NCI-H69 (cell line): Measurements from ENCODE around the gene PGM2L1.
"Not testable (repeated sequence)": the region's sequence is repeated elsewhere in the genome, so short reads cannot be mapped to it uniquely, and the experiment has no call there.

Source experiments
- DNase-seq: peaks from one replicate; lab custom pipeline; 2025; lab: John Stamatoyannopoulos, UW

Gene PGM2L1

DNA sequence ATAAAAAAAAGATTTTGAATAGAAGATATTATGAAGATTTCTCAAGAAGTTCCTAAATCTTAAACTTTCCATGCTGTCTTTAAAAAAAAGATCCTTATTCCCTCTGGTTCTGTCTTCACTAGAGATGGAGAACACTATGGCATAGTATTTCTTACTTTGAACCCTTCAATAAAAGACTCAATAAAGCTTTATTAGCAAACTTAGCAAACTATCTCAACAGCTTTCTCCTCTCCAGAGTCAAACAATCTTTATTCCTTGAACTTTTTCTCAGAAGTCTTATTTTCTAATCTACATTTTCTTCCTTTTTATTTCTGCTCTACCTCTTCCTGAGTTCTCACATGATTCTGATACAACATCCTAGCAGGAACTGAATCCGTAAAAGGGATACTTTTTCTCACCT is 65.0 kb downstream of the PGM2L1 start:
- DNase-seq: no peak

- DNase-seq: no peak
Observed at GRCh38 chr11:74332291-74332690, 65.9 kb downstream of the PGM2L1 start.

GRCh38 chr11:74331000-74331399 is 67.2 kb downstream of the PGM2L1 start:
- not testable (repeated sequence) for DNase-seq

DNA sequence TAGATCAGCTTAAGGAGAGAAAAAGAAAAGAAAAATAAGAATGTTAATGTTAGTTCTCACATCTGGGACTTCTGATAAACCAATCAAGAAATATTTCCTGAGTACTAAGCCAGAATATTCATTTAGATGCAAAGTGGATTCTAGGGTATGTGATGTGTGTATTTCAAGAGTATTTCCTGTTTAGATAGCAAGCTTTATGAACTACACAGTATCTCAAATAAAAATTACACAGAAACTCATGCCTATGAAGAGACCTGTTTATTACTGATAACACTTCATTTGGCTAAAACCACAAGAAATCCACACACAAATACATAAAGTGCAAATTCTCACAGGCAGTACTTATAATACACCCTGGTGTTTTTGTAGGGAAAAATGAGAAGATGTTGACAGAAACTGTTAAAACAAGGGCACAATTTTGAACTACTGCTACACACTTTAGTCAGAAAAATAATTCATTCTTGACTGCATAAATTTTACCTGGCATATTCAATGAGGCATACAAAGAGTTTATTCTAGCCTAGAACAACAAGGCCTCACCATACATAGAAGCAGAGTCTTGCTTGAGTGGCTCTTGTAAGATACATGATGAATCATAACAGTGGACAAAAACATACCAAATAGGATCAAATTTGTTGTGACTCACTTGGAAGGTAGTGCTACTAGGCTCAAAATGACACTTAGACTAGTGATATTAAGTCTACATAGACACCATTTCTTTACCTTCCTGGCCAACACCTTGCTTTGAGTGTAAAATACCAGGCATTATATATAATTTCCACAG is 68.0 kb downstream of the PGM2L1 start:
- no peak for DNase-seq

DNA sequence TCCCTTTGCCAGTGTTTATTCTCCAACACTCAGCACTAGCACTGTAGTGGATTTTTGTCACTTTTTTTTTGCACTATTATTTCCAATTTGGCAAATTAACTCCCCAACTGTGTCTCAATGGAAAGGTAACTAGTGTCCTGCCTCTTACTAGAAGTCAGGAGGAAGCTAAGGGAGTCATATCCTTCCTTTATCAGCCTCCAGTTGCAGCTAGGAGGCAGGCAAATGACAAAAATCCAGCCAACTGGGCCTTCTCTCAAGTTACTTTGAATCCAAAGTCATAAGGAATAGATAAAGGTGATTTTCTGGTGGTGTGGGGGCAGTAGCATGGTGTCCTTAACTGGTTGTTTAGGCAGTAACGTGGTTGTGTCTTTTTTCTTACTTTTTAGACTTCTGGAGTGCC is 71.2 kb downstream of the PGM2L1 start:
- DNase-seq: no peak

GRCh38 chr11:74326665-74327064 is 71.6 kb downstream of the PGM2L1 start:
- no peak for DNase-seq

DNA sequence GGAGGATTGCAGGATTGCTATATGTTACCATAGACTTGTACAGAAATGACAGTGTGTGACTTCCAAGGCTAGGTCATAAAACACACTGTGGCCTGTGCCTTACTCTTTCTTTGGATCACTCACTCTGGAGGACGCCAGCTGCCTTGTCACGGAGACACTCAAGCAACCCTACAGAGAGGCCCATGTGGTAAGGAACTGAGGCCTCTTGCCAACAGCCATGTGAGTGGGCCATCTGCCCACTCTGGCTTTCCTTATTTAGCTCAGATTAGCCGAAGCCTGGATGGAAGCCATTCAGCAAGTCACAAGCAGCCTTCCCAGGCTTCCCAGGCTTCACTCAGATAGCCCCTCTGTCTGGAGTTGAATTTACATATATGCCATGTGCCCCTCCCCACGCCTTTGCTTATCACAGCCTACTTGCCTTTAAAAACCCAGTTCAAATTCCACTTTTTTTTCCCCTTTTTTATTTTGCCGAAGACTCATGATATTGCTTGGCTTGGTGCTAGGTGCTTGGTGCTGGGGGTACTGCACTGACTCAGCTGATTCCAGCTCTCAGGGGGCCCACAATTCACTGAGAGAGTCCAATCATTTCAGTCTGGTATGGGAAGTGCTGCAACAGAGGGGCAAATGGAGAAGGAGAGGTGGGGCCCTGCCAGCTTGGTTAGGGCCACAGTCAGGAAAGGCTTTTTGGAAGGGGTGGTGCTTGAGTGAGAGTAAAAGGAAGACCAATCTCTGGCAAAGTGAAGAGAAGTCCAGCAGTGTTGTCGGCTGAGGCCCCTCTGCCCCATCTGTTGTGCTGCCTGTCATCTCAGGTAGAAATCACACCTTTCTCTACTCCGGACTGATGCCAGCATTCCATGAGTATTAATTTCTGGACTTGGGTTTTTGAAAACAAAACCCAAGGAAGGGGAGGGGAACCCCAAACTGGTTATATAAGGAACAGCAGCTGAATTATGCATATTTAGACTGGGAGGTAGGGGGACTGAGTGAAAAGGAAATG is 72.3 kb downstream of the PGM2L1 start:
- DNase-seq: peak; percentile 76

- no peak for DNase-seq
Observed at GRCh38 chr11:74322667-74323066, 75.6 kb downstream of the PGM2L1 start.

DNA sequence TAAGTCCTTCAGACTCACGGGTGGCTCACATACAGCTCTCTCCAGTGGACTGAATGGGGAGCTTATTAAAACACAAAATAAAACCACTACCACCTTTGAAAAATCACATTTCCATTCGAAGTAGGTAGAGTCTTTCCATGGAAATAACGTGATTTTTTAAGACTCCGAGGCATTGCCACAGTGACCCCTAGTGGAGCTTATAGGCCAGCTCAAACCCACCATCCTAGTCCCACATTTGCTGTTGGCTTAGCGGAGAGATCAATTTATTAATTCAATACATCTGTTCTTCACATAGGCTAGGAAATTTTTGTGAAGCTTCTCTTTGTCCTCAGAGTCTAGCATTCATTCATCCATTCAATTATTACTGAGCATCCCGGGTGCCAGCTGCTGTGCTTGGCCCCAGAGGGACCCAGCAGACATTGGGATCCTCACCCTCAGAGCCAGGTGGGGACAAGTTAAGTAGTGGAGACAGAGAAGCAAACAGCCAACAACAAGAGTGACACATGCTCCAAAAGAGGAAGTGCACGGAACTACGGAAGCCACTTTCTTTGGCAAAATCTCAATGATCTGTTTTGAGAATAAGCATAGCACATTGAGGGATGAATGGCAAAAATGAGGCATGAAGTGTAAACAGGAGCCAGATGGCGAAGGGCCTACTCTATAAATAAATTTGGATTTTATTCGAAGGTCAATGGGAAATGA is 76.6 kb downstream of the PGM2L1 start:
- peak; percentile 93 for DNase-seq

GRCh38 chr11:74320538-74320937 is 77.7 kb downstream of the PGM2L1 start:
- no peak for DNase-seq

DNA sequence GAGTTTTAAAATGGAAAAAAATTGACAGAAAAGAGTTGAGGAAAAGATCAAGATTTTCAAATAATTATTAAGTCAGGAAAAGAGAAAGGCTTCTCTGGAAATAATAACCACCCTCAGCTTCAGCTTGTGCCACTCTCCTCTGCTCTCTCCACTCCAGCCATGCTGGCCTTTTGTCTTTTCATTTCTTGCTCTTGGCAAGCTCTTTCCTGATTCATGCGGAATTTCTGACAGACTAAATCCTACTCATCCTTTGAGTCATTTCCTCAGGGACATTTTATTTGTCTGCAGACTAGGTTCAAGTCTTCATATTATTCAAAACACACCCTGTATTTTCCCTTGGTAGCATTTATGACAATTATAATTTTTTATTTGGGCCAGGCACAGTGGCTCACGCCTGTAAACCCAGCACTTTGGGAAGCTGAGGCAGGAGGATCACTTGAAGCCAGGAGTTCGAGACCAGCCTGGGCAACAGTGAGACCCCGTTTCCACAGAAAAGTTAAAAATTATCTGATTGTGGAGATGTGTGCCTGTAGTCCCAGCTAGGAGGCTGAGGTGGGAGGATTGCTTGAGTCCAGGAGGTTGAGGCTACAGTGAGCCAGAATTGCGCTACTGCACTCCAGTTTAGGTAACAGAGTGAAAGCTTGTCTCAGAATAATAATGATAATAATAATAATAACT is 79.0 kb downstream of the PGM2L1 start:
- no peak for DNase-seq

- DNase-seq: no peak
Observed at GRCh38 chr11:74318241-74318932, 79.8 kb downstream of the PGM2L1 start.

GRCh38 chr11:74316772-74317505 is 81.3 kb downstream of the PGM2L1 start:
- DNase-seq: no peak

DNA sequence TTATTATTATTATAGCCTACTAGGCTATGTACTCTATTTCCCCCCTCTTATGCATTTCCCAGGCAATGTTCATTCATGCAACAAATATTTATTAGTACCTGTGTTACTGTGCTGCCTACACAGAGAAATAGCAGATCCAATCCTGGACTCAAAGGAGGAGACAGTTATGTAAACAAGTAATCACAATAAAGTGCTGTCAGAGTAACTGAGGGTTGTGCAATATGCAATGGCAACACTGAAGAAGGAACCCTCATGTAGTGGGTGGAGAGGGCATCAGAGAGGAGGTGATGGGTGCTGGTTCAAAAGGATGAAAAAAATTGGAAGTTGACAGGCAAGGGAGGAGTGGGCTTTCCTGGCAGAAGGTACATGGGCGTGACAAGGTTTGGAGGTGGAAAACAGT is 85.9 kb downstream of the PGM2L1 start:
- DNase-seq: peak; percentile 32

DNA sequence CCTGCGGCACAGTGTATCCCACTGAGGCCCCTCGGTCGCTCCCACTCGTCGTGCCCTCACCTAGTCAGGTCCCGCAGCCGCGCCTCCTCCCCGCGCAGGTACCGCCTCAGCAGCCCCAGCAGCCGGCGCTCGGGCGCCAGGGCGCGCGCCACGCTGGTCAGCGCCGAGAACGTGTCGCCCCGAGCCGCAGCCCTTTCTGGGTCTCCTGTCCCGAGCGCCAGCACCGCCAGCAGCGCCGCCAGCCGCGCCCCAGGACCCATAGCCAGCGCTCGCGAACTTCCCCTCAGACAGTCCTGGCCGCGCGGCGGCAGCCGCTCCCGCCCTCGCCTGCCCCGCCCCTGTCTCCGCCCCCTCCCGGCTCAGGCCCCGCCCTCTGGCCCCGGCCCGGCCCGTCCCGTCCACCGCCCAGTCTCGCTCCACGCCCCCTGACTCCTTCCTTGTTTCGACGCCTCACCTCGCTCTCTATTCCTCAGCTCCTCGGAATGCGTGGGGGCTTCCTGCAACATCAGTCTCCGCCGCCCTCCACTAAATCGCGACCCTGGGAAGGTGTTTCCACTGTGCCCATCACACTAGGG is 86.8 kb downstream of the PGM2L1 start, which contains the start of gene P4HA3:
P4HA3 (minus strand) TSS at position 289 of the 575 bp plus-strand sequence; CDS start at position 260, 29 bp downstream.
- DNase-seq: peak; percentile 81

GRCh38 chr11:74310857-74311256 is 87.4 kb downstream of the PGM2L1 start:
- DNase-seq: no peak

DNA sequence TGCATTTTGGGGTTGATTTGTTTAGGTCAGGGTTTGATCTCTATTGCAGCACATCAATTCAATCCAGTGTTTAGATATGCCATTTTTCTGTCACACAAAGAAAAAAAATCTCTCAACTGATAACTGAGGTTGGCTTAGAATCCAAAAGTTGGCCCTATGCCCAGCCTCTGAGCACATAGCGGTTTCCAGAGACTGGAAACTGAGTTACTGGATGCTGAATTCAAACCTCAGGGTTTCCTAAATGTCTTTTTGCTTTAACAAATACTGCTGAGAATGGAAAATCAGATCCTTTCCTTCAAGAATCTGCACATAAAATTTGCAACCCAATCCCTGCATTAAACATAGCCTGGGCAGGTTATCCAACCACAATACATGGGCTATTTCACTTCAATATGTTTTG is 90.8 kb downstream of the PGM2L1 start:
- peak; percentile 11 for DNase-seq

- no peak for DNase-seq
Observed at GRCh38 chr11:74306435-74307175, 91.6 kb downstream of the PGM2L1 start.

GRCh38 chr11:74299015-74299414 is 99.2 kb downstream of the PGM2L1 start:
- DNase-seq: no peak
